Skeletal muscle satellite cell (primary cell): ENCODE measurements around the gene ZNF845.
"Not testable (repeated sequence)": the region's sequence is repeated elsewhere in the genome, so short reads cannot be mapped to it uniquely, and the experiment has no call there.

Experiments used
- H3K27me3 ChIP-seq: 2 replicates; pipeline ENCODE4 v1.7.0; 2013; ENCODE audit warnings: low read length; ENCODE audit not compliant: control insufficient read depth, insufficient read depth
- H3K36me3 ChIP-seq: 2 replicates; pipeline ENCODE4 v1.7.0; 2013; ENCODE audit warnings: mild to moderate bottlenecking, control low read depth, low read length; ENCODE audit not compliant: insufficient read depth
- H3K4me1 ChIP-seq: 2 replicates; pipeline ENCODE4 v1.7.0; 2013; ENCODE audit warnings: low read length; ENCODE audit not compliant: control insufficient read depth, insufficient read depth
- H3K4me2 ChIP-seq: 2 replicates; pipeline ENCODE4 v1.7.0; 2013; ENCODE audit warnings: mild to moderate bottlenecking, low read length
- H3K4me3 ChIP-seq: 2 replicates; pipeline ENCODE4 v1.7.0; 2013; ENCODE audit warnings: low read length
- H3K9ac ChIP-seq: 2 replicates; pipeline ENCODE4 v1.7.0; 2013; ENCODE audit warnings: mild to moderate bottlenecking, low read depth, low read length, moderate library complexity
- H3K9me3 ChIP-seq: replicated peaks from 2 replicates; pipeline ENCODE4 v1.7.0; 2013; ENCODE audit warnings: mild to moderate bottlenecking, control low read depth, low read length

The ZNF845 gene

DNA sequence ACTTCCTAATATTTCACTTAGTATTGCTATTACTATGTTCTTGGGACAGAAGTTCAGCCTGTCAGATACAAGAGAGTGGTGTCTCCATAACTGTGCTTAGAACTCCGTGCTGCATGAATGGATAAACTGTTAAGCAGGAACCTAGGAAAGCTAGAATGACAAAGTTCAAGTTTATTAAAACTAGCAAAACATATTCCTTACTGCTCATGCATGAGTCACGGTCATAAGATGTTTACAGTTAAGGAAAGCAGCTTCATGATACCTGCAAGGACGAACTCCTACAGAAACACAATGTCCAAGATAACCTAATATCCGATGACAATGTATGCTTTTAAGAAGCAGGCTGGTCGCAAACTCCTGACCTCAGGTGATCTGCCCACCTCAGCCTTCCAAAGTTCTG, 55.4 kb downstream of the ZNF845 start:
- peaks cover 9% of the 10 kb centered on the region for H3K9me3 ChIP-seq
- no peak overlapping the region for H3K4me2 ChIP-seq
- H3K4me1 ChIP-seq, result no peaks in the 10 kb centered on the region
- H3K27me3 ChIP-seq, result no peaks in the 10 kb centered on the region
- no peak overlapping the region for H3K9ac ChIP-seq
- H3K36me3 ChIP-seq, result no peaks in the 10 kb centered on the region
- H3K4me3 ChIP-seq, result peak overlapping the region; percentile 10

DNA sequence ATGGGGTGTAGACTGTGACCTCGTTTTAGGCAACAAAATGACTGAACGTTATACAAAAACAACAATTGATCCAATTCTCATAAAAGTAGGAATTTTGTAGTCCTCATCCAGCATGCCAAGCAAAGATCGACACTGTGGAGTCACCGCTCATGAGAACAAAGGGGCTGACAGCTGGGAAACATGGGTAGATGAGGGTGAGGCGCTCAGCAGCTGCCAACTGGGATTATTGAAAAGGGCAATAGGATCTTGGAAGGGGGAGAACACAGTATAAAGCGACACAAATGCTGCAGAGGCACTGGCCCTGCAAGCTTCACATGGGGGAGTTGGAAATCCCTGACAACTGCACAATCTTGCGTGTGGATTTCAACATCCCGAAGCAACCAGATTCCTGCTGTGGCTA, 56.0 kb downstream of the ZNF845 start:
- H3K4me1 ChIP-seq, result peaks cover 7% of the 10 kb centered on the region
- H3K4me2 ChIP-seq, result peak overlapping the region; percentile 5
- no peak overlapping the region for H3K9ac ChIP-seq
- H3K9me3 ChIP-seq, result peaks cover 5% of the 10 kb centered on the region
- no peaks in the 10 kb centered on the region for H3K36me3 ChIP-seq
- no peaks in the 10 kb centered on the region for H3K27me3 ChIP-seq
- peak overlapping the region; percentile 35 for H3K4me3 ChIP-seq

DNA sequence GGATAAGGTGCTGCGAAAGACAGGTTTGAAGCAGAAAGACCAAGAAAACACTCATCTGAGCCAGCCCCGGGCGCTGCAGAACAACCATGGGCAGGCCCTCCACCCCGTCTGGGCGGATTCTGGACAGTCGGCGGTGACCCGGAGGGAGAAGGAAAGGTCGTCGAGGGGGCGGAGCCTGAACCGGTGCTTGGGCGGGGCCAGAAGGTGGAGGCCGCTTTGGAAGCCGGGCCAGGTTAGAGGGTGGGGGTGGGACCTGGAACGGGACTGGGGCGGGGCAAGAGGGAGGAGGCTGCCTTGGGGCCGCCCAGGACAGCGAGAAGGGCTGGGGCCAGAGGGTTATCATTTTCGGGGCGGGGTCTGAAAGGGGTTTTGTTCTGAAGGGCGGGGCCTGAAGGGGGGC, 56.4 kb downstream of the ZNF845 start:
- H3K4me2 ChIP-seq, result peak overlapping the region; percentile 5
- H3K4me1 ChIP-seq, result peaks cover 8% of the 10 kb centered on the region
- H3K4me3 ChIP-seq, result peak overlapping the region; percentile 35
- H3K36me3 ChIP-seq, result no peaks in the 10 kb centered on the region
- no peaks in the 10 kb centered on the region for H3K27me3 ChIP-seq
- H3K9ac ChIP-seq, result no peak overlapping the region
- peaks cover 3% of the 10 kb centered on the region for H3K9me3 ChIP-seq

DNA sequence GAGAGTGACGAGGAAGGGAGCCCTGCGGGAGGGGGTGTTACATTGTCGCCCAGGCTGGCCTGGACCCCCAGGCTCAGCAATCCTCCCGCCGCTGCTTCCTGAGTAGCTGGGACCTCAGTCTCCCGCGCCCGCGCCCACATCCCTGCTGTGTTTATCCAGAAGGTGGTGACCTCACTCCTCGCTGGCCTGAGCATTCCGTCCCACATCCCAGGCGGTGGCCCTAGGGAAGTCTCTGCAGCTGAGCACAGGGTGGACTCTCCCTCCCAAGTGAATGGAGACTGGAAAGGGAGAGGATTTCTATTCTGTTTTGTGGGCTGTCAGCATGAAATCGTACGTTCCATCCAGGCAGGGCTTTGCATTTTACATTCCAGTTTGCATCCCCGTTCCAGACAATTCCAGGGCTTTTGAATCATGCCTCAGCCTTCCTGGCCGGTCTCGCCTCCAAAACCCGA, 61.0 kb downstream of the ZNF845 start:
- peaks cover 3% of the 10 kb centered on the region for H3K9me3 ChIP-seq
- peak overlapping the region; percentile 93 for H3K4me3 ChIP-seq
- peak overlapping the region; percentile 87 for H3K4me2 ChIP-seq
- peaks cover 1% of the 10 kb centered on the region for H3K36me3 ChIP-seq
- no peaks in the 10 kb centered on the region for H3K27me3 ChIP-seq
- peak overlapping the region; percentile 94 for H3K9ac ChIP-seq
- H3K4me1 ChIP-seq, result peaks cover 8% of the 10 kb centered on the region

DNA sequence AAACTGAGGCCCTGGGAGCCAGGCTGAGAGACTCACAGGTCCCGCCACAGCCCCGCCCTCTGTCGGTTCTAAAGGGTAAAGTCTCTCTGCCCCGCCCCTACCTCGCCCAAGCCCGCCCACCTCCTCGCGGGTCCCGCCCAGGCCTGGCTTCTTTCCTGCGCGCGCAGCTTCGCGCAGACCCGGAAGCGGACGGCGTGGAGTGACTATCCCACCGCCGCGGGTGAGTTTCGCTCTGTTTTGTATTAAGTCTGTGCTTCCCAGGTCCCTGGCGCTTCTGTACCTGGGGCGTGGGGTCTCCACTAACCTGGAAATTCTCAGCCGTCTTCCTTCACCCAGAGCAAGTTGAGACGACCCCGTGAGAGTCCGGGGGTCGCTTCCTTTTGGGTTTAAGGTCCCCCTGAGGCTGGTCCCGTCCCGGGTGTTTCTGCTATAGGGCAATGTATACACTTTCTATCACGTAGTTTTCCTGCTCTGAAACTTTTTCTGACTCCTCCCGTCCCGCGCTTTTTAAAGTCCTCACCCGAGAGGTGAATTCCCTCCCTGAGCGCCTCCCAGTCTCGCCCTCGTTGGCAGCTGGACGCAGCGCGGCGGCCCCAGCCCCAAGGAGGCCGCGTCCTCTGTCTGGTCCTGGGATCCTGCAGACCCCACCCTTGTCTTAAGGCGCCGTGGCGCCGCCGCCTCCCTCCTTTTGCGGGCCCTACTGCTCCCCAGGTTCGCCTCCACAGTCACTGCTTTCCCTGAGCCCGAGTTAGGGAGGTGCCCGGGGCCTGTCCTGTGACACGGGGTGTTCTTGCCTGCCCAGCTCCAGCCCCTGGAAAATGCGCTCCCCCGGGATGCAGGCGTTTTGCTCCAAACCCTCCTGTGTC, 61.7 kb downstream of the ZNF845 start, which contains the start of gene ZNF765:
ZNF765 (plus strand) TSS at position 176 of the 866 bp plus-strand sequence. CDS start 2,867 bp downstream, outside the sequence.
- peak within 1 kb of the TSS; percentile 87 for H3K4me2 ChIP-seq
- H3K27me3 ChIP-seq, result no peaks in the 10 kb centered on the region
- peak within 1 kb of the TSS; percentile 94 for H3K9ac ChIP-seq
- H3K9me3 ChIP-seq, result peaks cover 3% of the 10 kb centered on the region
- peak within 1 kb of the TSS; percentile 93 for H3K4me3 ChIP-seq
- peaks cover 8% of the 10 kb centered on the region for H3K4me1 ChIP-seq
- peaks cover 8% of the 10 kb centered on the region for H3K36me3 ChIP-seq

DNA sequence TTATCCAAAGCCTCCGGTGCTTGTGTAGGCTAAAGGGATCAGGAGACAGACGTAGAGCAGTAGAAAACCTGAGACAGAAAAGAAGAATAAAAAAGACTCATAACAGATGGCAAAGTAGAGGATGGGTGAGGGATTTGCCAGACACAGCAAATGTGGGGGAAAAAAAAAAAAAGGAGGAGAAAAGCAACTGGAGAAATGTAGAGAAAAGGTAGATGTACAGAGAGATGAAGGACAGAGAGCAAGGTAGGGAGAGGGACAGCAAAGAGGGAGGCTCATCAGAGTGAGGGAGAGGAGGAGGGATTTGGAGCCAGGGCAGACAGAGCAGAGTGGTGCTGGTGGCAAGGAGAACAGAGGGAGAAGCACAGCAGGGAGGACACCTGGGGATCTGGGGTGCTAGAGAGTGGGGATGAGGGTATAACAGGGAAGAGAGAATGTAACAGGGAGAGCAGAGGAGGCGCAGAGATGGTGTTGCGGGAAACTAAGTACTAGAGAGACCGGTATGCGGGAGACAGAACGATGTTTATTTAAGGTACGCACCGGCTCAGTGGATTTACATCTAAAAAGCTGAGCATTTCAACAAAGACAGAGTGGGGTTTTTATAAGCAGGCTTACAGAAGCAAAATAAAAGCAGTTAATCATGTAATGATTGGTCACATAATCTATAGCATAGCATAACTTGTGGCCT, 62.4 kb downstream of the ZNF845 start:
- H3K9ac ChIP-seq, result peak overlapping the region; percentile 94
- H3K4me1 ChIP-seq, H3K27me3 ChIP-seq, H3K9me3 ChIP-seq: not testable (repeated sequence)
- peak overlapping the region; percentile 93 for H3K4me3 ChIP-seq
- peak overlapping the region; percentile 87 for H3K4me2 ChIP-seq
- H3K36me3 ChIP-seq, result peaks cover 13% of the 10 kb centered on the region

DNA sequence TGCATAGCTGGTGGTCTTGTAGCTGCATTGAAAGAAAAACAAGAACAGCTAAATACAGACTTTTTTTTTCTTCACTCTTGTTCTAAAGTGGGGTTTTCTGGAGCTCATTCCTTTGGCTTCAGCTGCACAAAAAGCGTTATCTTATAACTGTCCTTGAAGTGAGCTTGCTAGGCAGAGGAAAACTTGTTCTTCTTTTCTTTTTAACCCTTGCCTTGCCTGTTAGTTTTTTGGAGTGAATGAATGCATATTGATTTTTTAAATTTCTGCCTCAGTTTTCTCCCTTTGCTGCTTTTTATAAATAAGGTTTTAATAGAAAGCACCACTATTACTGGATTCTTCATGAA, 62.9 kb downstream of the ZNF845 start:
- peak overlapping the region; percentile 93 for H3K4me3 ChIP-seq
- peak overlapping the region; percentile 87 for H3K4me2 ChIP-seq
- no peak overlapping the region for H3K9ac ChIP-seq
- H3K9me3 ChIP-seq, result peaks cover 2% of the 10 kb centered on the region
- H3K27me3 ChIP-seq, result no peaks in the 10 kb centered on the region
- H3K4me1 ChIP-seq, result peaks cover 8% of the 10 kb centered on the region
- H3K36me3 ChIP-seq, result peaks cover 16% of the 10 kb centered on the region

DNA sequence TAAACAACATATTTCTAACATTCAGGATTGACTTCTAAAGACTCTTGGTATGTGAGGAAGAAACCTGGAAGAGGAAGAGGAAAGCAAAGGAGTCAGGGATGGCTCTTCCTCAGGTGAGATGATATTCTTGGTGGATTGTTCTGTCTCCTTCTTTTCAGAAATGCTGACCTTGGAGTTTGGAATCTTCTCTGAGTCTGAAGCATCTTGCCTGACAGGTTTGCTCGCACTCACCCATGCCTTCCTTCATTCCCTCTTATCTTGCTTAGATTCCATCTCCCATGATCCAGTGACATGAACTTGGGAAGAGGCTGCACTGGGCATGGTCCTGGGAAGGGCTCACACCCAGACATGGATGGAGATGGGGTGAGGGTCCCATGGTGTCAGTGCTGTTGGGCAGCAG, 64.4 kb downstream of the ZNF845 start:
- H3K4me1 ChIP-seq, H3K9me3 ChIP-seq, H3K4me2 ChIP-seq, H3K9ac ChIP-seq, H3K27me3 ChIP-seq, H3K4me3 ChIP-seq: not testable (repeated sequence)
- H3K36me3 ChIP-seq, result peaks cover 17% of the 10 kb centered on the region
